HG02588 (cell line): ENCODE results near the gene PROB1.

Experiments used
- ATAC-seq: cut with Tn5 transposase; IDR thresholded peaks from one replicate; pipeline ENCODE4 v1.9.1; 2021; ENCODE audit warnings: mild to moderate bottlenecking, moderate library complexity; ENCODE audit not compliant: unreplicated experiment

The PROB1 gene

GRCh38 chr5:139343476-139343875 is 51.4 kb downstream of the PROB1 start:
- ATAC-seq = no peak

DNA sequence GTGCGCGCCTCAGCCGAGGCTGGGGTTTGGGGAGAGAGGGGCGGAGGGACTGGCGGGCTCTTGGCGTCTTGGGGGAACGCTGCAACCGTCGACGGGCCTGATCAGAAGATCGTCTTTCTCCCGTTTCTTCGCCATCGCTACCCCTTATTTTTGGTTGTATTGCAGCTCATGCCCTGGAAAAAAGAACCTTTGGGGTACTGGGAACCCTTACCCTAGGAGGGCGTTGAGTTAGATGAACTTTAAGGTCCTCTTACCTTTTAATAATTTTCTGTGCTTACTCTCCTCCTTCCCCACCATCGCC is 52.5 kb downstream of the PROB1 start:
- no peak for ATAC-seq

DNA sequence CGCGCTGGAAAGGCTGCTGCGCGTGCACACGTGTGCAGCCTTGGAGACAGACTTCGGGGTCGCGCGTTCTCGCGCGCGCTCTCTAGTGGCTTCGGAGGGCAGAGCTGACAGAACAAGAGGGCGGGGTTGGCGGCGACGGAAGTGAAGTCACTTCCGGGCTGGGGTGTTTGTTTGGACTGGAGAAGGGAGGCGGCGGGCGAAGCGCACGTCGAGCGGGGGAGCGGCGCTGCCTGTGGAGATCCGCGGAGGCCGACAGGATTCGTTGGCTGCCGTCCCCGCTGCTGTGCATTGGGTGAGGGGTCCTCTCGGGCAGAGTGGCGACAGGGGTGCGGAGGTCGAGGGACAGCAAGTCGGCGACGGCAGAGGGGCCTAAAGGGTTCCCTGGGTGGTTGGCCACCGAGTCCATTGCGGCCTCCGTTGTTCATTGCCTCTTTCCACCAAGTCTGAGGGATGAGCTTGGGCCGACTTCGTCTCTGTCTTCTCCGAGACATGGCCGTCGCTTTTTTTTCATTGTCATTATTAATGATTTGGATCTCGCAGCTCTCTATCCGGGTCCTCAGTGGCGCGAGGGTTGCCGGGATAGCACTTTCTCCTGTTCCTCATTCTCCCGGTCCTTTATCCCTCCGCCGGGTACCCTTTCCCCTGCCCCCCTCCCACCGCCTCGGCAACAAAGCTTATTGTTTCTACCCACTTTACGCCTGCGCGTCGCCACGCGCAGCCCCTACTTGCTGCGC is 53.0 kb downstream of the PROB1 start, which contains the start of gene PAIP2:
PAIP2 (plus strand) TSS at position 166 of the 734 bp plus-strand sequence. CDS start 21,931 bp downstream, outside the sequence.
- ATAC-seq = peak; percentile 95

GRCh38 chr5:139341187-139341688 is 53.7 kb downstream of the PROB1 start:
- ATAC-seq = no peak
